HEK293 (cell line): Measurements from ENCODE around the gene PKNOX2.

Source experiments
- CTCF ChIA-PET: fragments of 350-600 bp; formaldehyde crosslinking; extraction: SDS; loops from one replicate; lab custom pipeline; 2021; ENCODE audit warnings: antibody characterized with exemption; lab: Yijun Ruan, JAX
- POLR2A ChIA-PET: fragments of 300-600 bp; formaldehyde crosslinking; extraction: SDS; loops from one replicate; lab custom pipeline; 2020; ENCODE audit warnings: antibody characterized with exemption, inconsistent platforms; lab: Yijun Ruan, JAX
- H3K27ac ChIP-seq: fragments of 200-500 bp; sonication (Bioruptor generic); 2 replicates; pipeline ENCODE4 v1.5.1; 2014; ENCODE audit warnings: low read depth, low read length, control low read depth, inconsistent platforms; ENCODE audit errors: extremely low read depth
- H3K36me3 ChIP-seq, 2 experiments: fragments of 200-500 bp in 1 of 2; sonication (Bioruptor generic) in 1 of 2; 1 replicate in 1 of 2; 2 replicates in 1 of 2; pipeline ENCODE4 v1.5.1; 2014 to 2017; ENCODE audit warnings: inconsistent platforms in 2 of 2, low read length in 2 of 2; ENCODE audit not compliant: control insufficient read depth in 2 of 2, insufficient read depth in 1 of 2
- H3K4me1 ChIP-seq: fragments of 200-500 bp; sonication (Bioruptor generic); 2 replicates; pipeline ENCODE4 v1.5.1; 2014; ENCODE audit warnings: mild to moderate bottlenecking, low read length, inconsistent platforms; ENCODE audit not compliant: control insufficient read depth, insufficient read depth
- H3K4me3 ChIP-seq: 2 replicates; pipeline ENCODE4 v1.5.1; 2011; ENCODE audit warnings: low read depth, mild to moderate bottlenecking, control low read depth, low read length, moderate library complexity
- H3K9me3 ChIP-seq: fragments of 200-500 bp; sonication (Bioruptor generic); 2 replicates; pipeline ENCODE4 v1.5.1; 2014; ENCODE audit warnings: low read depth, low read length, inconsistent platforms; ENCODE audit not compliant: control insufficient read depth, insufficient read depth
- OVOL3 ChIP-seq: fragments of 450-650 bp; formaldehyde crosslinking; IDR thresholded peaks from 2 replicates; pipeline ENCODE4 v1.5.1; 2016; ENCODE audit warnings: missing biosample characterization, missing genetic modification characterization
- SCRT1 ChIP-seq: fragments of 450-650 bp; formaldehyde crosslinking; IDR thresholded peaks from 2 replicates; pipeline ENCODE4 v1.5.1; 2016; ENCODE audit warnings: missing biosample characterization, missing genetic modification characterization, borderline replicate concordance
- SP2 ChIP-seq: fragments of 450-650 bp; formaldehyde crosslinking; IDR thresholded peaks from 2 replicates; pipeline ENCODE4 v1.5.1; 2016; ENCODE audit warnings: missing biosample characterization, missing genetic modification characterization
- SP7 ChIP-seq: fragments of 450-650 bp; formaldehyde crosslinking; IDR thresholded peaks from 2 replicates; pipeline ENCODE4 v1.5.1; 2016; ENCODE audit warnings: missing biosample characterization, missing genetic modification characterization
- ZBTB8A ChIP-seq: fragments of 450-650 bp; formaldehyde crosslinking; IDR thresholded peaks from 2 replicates; pipeline ENCODE4 v1.5.1; 2016; ENCODE audit warnings: missing biosample characterization, missing genetic modification characterization
- ZIC2 ChIP-seq: fragments of 450-650 bp; formaldehyde crosslinking; IDR thresholded peaks from 2 replicates; pipeline ENCODE4 v1.5.1; 2016; ENCODE audit warnings: missing biosample characterization, missing genetic modification characterization
- ZNF112 ChIP-seq: fragments of 450-650 bp; formaldehyde crosslinking; IDR thresholded peaks from 2 replicates; pipeline ENCODE4 v1.5.0; 2017; ENCODE audit warnings: missing biosample characterization, missing genetic modification characterization
- ZNF16 ChIP-seq: fragments of 450-650 bp; formaldehyde crosslinking; IDR thresholded peaks from 2 replicates; pipeline ENCODE4 v1.5.1; 2016; ENCODE audit warnings: low read depth, missing biosample characterization, missing genetic modification characterization
- ZNF19 ChIP-seq: fragments of 450-650 bp; formaldehyde crosslinking; IDR thresholded peaks from 2 replicates; pipeline ENCODE4; 2016; ENCODE audit warnings: missing biosample characterization, missing genetic modification characterization, low read depth
- ZNF530 ChIP-seq: fragments of 450-650 bp; formaldehyde crosslinking; IDR thresholded peaks from 2 replicates; pipeline ENCODE4 v1.5.1; 2016; ENCODE audit warnings: low read depth, missing biosample characterization, missing genetic modification characterization
- ZNF549 ChIP-seq: fragments of 450-650 bp; IDR thresholded peaks from 2 replicates; pipeline ENCODE4 v1.5.1; 2018; ENCODE audit warnings: missing biosample characterization, missing genetic modification characterization, mild to moderate bottlenecking, inconsistent platforms, moderate library complexity
- ZNF623 ChIP-seq: fragments of 450-650 bp; formaldehyde crosslinking; IDR thresholded peaks from 2 replicates; pipeline ENCODE4 v1.5.1; 2016; ENCODE audit warnings: missing biosample characterization, missing genetic modification characterization
- ZNF776 ChIP-seq: fragments of 450-650 bp; formaldehyde crosslinking; IDR thresholded peaks from 2 replicates; pipeline ENCODE4 v1.5.0; 2017; ENCODE audit warnings: missing biosample characterization, missing genetic modification characterization, borderline replicate concordance
- TF ChIP-seq, protein P1 (sequence below): fragments of 450-650 bp; formaldehyde crosslinking; IDR thresholded peaks from 2 replicates; pipeline ENCODE4 v1.5.1; 2016; ENCODE audit warnings: missing biosample characterization, missing genetic modification characterization
- TF ChIP-seq, protein P2 (sequence below): fragments of 450-650 bp; formaldehyde crosslinking; IDR thresholded peaks from 2 replicates; pipeline ENCODE4 v1.5.1; 2017; ENCODE audit warnings: missing biosample characterization, missing genetic modification characterization
- TF ChIP-seq, protein P3 (sequence below): fragments of 450-650 bp; formaldehyde crosslinking; IDR thresholded peaks from 2 replicates; pipeline ENCODE4 v1.5.1; 2016; ENCODE audit warnings: missing biosample characterization, missing genetic modification characterization
- TF ChIP-seq, protein P4 (sequence below): fragments of 450-650 bp; formaldehyde crosslinking; IDR thresholded peaks from 2 replicates; pipeline ENCODE4 v1.5.1; 2016; ENCODE audit warnings: missing biosample characterization, missing genetic modification characterization
- TF ChIP-seq, protein P5 (sequence below): fragments of 450-650 bp; formaldehyde crosslinking; conservative IDR thresholded peaks from 2 replicates; pipeline ENCODE4 v1.5.1; 2016; ENCODE audit warnings: low read depth, missing biosample characterization, missing genetic modification characterization

The PKNOX2 gene

DNA sequence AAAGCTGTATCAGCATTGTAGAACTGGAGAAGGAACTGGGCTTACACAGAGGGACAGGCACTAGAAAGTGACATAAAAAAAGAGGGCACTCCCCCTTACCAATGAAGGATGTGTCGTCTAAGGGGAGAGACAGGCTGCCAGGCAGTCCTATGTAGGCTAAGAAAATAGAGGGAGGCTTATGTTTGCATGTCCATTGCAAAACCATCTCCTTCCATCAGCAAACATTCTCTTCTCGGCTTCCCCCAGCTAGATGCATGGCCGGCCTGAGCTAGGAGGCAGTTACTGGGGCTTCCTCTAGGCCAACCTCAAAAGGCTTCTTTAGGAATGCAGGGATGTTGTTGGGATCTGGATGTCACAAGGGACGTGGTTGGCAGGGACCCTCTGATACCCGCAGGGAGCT is 139.1 kb downstream of the PKNOX2 start (continued):
- TF ChIP-seq, protein P1, sequence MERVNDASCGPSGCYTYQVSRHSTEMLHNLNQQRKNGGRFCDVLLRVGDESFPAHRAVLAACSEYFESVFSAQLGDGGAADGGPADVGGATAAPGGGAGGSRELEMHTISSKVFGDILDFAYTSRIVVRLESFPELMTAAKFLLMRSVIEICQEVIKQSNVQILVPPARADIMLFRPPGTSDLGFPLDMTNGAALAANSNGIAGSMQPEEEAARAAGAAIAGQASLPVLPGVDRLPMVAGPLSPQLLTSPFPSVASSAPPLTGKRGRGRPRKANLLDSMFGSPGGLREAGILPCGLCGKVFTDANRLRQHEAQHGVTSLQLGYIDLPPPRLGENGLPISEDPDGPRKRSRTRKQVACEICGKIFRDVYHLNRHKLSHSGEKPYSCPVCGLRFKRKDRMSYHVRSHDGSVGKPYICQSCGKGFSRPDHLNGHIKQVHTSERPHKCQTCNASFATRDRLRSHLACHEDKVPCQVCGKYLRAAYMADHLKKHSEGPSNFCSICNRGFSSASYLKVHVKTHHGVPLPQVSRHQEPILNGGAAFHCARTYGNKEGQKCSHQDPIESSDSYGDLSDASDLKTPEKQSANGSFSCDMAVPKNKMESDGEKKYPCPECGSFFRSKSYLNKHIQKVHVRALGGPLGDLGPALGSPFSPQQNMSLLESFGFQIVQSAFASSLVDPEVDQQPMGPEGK (tag by site-specific recombination) = no peak
- TF ChIP-seq ZNF16 (tag by site-specific recombination) (no peak), ZNF776 (tag by site-specific recombination) (no peak), ZNF530 (tag by site-specific recombination) (no peak), ZNF549 (tag by site-specific recombination) (no peak), ZNF623 (tag by site-specific recombination) (no peak), ZNF19 (no peak)
- TF ChIP-seq, protein P2, sequence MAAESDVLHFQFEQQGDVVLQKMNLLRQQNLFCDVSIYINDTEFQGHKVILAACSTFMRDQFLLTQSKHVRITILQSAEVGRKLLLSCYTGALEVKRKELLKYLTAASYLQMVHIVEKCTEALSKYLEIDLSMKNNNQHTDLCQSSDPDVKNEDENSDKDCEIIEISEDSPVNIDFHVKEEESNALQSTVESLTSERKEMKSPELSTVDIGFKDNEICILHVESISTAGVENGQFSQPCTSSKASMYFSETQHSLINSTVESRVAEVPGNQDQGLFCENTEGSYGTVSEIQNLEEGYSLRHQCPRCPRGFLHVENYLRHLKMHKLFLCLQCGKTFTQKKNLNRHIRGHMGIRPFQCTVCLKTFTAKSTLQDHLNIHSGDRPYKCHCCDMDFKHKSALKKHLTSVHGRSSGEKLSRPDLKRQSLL (tag by site-specific recombination) = no peak
- TF ChIP-seq, protein P3, sequence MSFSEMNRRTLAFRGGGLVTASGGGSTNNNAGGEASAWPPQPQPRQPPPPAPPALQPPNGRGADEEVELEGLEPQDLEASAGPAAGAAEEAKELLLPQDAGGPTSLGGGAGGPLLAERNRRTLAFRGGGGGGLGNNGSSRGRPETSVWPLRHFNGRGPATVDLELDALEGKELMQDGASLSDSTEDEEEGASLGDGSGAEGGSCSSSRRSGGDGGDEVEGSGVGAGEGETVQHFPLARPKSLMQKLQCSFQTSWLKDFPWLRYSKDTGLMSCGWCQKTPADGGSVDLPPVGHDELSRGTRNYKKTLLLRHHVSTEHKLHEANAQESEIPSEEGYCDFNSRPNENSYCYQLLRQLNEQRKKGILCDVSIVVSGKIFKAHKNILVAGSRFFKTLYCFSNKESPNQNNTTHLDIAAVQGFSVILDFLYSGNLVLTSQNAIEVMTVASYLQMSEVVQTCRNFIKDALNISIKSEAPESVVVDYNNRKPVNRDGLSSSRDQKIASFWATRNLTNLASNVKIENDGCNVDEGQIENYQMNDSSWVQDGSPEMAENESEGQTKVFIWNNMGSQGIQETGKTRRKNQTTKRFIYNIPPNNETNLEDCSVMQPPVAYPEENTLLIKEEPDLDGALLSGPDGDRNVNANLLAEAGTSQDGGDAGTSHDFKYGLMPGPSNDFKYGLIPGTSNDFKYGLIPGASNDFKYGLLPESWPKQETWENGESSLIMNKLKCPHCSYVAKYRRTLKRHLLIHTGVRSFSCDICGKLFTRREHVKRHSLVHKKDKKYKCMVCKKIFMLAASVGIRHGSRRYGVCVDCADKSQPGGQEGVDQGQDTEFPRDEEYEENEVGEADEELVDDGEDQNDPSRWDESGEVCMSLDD (tag by site-specific recombination) = no peak
- TF ChIP-seq, protein P4, sequence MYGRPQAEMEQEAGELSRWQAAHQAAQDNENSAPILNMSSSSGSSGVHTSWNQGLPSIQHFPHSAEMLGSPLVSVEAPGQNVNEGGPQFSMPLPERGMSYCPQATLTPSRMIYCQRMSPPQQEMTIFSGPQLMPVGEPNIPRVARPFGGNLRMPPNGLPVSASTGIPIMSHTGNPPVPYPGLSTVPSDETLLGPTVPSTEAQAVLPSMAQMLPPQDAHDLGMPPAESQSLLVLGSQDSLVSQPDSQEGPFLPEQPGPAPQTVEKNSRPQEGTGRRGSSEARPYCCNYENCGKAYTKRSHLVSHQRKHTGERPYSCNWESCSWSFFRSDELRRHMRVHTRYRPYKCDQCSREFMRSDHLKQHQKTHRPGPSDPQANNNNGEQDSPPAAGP (tag by site-specific recombination) = no peak

DNA sequence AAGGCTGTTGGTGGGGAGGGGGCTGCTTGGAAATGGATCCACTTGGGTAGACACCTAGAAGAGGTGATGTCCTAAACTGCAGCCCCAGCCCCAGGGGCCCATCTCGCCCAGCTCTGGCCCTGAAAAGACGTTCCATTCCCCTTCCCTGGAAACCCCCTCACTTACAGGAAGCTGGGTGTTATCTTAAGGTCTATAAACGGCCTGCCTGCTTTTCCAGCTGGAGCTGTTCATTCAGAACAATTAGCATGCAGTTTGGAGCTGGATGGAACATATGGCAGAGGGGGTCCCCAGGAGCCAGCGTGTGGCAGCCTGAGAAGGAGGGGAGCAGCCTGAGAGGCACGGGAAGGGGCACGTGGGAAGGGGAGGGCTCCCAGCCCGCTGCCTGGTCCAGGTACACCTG is 139.6 kb downstream of the PKNOX2 start:
- ChIA-PET CTCF (no interaction called here), POLR2A (no interaction called here)
- Histone ChIP-seq H3K9me3 (no peaks in the 10 kb centered on the region), H3K27ac (no peak overlapping the region), H3K4me3 (no peak overlapping the region), H3K36me3 (no peaks in the 10 kb centered on the region), H3K4me1 (peaks cover 4% of the 10 kb centered on the region; the same call in 1 of the 2 replicates)
- TF ChIP-seq, protein P5, sequence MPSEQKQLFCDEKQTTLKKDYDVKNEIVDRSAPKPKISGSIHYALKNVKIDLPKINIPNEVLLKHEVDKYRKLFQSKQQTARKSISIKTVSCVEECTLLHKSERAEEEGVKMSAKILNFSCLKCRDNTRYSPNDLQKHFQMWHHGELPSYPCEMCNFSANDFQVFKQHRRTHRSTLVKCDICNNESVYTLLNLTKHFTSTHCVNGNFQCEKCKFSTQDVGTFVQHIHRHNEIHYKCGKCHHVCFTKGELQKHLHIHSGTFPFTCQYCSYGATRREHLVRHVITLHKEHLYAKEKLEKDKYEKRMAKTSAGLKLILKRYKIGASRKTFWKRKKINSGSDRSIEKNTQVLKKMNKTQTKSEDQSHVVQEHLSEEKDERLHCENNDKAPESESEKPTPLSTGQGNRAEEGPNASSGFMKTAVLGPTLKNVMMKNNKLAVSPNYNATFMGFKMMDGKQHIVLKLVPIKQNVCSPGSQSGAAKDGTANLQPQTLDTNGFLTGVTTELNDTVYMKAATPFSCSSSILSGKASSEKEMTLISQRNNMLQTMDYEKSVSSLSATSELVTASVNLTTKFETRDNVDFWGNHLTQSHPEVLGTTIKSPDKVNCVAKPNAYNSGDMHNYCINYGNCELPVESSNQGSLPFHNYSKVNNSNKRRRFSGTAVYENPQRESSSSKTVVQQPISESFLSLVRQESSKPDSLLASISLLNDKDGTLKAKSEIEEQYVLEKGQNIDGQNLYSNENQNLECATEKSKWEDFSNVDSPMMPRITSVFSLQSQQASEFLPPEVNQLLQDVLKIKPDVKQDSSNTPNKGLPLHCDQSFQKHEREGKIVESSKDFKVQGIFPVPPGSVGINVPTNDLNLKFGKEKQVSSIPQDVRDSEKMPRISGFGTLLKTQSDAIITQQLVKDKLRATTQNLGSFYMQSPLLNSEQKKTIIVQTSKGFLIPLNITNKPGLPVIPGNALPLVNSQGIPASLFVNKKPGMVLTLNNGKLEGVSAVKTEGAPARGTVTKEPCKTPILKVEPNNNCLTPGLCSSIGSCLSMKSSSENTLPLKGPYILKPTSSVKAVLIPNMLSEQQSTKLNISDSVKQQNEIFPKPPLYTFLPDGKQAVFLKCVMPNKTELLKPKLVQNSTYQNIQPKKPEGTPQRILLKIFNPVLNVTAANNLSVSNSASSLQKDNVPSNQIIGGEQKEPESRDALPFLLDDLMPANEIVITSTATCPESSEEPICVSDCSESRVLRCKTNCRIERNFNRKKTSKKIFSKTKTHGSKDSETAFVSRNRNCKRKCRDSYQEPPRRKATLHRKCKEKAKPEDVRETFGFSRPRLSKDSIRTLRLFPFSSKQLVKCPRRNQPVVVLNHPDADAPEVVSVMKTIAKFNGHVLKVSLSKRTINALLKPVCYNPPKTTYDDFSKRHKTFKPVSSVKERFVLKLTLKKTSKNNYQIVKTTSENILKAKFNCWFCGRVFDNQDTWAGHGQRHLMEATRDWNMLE (tag by site-specific recombination) = no peak
- TF ChIP-seq SP7 (tag by site-specific recombination) (no peak), ZNF112 (tag by site-specific recombination) (no peak), SP2 (tag by site-specific recombination) (no peak), ZBTB8A (tag by site-specific recombination) (no peak), SCRT1 (no peak), ZIC2 (tag by site-specific recombination) (no peak), OVOL3 (tag by site-specific recombination) (no peak)
